HG03135 (cell line): ENCODE measurements around the gene MTMR2.

ENCODE experiments used
- ATAC-seq: cut with Tn5 transposase; IDR thresholded peaks from one replicate; pipeline ENCODE4 v1.9.1; 2021; ENCODE audit warnings: mild to moderate bottlenecking, moderate library complexity; ENCODE audit not compliant: unreplicated experiment

Gene MTMR2

DNA sequence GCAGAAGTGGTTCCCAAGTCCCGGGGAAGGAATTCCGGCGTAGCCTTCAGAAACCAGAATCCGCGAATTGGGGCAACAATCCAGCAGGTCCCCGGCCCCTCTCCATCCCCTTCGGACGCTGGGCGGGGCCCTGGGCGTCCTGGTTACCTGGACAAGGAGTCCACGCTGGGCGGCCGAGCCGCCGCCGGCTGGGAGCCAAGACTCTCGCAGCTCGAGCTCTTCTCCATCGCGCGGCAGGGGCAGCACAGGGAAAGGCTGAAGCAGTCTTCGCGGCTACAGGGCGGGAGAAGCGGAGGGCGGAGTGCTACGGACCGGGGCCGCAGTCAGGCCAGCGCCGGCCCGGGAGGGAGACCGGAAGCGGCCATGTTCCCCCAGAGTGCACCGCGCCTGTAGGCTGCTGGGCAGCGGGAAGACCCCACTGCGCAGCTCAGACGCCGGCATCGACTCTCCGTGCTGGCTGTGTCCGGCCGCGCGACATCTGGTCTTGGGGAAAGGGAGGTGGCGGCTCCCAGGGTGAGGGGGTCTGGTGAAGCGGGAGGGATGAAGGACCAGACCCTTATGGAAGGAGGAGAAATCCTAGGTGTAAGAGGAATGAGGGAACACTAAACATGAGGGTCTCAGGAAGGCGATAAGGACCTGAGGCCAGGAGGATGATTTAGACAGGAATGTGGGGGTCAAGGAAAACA lies at the start of gene MTMR2:
TSS of gene MTMR2 (minus strand) at position 380 of the 686 bp plus-strand sequence. CDS start at position 227, 153 bp downstream.
- ATAC-seq, result peak; percentile 98

DNA sequence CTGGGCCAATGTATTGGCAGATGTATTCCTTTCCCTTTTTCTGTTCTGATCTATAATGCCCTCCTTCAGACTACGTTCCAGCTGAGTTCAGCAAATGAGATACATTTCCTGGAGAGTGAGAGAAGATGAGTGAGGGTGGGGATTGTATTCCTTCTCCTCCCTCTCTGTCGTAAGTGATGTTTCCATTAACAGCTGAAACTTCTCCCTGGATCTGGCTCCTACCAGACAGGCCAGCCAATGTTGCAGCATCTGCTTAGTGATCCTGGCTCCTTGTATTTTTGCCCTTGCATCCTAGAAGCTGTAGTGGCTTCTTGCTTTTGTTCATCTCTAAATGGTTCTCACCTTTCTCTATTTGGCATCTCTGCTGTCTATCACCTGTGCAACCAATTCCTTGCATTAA lies 48.2 kb upstream of the MTMR2 start:
- no peak for ATAC-seq

DNA sequence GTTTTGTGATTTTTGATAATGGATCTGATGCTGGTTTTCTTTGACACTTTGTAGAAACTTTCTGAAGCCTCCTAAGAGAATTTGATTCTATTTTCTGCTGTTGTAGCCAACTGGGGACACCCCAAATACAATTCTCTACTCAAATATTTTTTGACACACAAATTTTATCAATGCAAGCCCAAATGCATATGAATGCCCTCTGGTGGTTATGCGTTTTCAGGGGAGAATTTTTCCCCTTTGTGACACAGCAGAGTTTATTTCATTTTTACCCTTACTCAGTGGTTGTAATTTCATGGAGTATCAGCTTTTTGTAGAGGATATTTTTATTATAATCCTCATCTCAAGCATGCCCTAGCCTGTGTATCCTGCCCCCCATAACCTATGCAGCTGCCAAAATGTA lies 44.7 kb upstream of the MTMR2 start:
- ATAC-seq, result no peak

DNA sequence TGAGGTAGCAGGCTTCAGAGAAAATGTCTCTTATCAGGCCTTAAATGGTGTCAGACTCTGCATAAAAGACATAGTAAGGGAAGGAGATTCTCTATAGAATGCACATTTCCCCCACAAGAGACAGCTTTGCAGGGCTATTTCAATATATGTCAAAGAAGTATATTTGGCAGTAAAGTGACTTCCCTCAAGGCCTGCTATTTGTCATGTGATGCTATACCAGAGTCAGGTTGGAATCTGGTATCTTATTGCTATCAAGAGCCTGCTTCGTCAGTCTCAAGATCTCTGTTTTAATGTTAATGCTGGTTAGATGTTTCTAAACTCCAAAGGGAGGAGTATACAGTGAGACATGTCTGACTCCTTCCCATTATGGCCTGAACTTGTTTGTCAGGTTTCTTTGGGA lies 40.4 kb upstream of the MTMR2 start:
- ATAC-seq, result no peak

DNA sequence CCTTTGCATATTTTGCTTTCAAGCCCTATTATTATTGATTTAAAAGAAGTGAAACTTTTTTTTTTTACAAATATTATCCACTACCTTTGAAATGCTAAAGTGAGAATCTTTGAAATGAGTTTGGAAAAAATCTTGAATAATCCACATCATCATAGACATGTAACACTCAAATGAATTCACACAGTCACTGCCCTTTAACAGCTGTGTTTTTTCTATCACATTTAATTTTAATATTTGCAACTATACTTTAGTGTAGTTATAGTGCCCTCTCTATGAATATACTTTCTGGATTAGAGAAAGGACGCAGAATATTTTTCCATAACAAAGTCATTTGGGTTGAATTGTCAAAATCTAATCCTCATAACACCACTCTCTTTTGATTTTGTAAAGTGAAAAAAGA lies 37.9 kb upstream of the MTMR2 start:
- ATAC-seq, result no peak

DNA sequence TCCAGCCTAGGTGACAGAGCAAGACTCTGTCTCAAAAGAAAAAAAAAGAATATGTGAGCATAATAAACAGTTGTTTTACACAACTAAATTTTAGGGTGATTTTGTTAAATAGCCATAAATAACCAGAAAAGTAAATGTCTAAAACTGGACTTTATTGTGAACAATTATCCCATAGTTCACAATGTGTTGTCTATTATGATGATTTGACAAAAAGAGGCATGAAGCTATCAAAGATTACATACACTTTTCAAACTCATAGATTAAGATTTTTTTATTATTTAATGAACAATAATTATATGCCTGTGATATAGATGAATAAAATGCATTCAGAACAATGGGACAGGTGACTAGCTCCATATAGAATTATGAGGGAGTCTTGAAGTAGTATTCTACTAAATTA lies 27.0 kb upstream of the MTMR2 start:
- ATAC-seq, result no peak

DNA sequence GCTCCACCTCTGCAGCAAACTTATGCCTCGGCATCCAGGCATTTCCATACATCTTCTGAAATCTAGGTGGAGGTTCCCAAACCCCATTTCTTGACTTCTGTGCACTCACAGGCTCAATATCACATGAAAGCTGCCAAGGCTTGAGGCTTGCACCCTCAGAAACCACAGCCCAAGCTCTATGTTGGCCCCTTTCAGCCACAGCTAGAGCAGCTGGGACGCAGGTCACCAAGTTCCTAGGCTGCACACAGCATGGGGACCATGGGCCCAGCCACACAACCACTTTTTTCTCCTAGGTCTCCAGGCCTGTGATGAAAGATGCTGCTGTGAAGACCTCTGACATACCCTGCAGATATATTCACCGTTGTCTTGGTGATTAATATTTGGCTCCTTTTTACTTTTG lies 24.7 kb upstream of the MTMR2 start:
- no peak for ATAC-seq

DNA sequence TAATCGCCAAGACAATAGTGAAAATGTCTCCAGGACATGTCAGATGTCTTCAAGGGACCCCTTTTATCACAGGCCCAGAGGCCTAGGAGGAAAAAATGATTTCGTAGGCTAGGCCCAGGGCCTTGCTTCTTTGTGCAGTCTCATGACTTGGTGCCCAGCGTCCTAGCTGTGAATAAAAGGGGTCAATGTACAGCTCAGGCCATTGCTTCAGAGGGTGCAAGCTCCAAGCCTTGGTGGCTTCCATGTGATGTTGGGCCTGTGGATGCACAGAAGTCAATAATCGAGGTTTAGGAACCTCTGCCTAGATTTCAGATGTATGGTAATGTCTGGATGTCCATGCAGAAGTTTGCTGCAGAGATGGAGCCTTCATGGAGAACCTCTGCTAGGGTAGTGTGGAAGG lies 20.7 kb upstream of the MTMR2 start:
- no peak for ATAC-seq

DNA sequence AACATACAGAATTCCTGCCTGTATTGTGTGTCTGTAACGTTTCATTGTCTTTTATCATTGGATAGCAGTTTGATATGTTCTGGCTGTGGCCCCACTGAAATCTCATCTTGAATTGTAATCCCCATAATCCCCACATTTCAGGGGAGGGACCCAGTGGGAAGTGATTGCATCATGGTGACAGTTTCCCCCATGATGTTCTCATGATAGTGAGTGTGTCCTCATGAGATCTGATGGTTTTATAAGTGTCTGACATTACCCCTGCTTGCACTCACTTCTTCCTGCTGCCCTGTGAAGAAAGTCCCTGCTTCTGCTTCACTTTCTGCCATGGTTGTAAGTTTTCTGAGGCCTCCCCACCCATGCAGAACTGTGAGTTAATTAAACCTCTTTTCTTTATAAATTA lies 19.6 kb upstream of the MTMR2 start:
- no peak for ATAC-seq

DNA sequence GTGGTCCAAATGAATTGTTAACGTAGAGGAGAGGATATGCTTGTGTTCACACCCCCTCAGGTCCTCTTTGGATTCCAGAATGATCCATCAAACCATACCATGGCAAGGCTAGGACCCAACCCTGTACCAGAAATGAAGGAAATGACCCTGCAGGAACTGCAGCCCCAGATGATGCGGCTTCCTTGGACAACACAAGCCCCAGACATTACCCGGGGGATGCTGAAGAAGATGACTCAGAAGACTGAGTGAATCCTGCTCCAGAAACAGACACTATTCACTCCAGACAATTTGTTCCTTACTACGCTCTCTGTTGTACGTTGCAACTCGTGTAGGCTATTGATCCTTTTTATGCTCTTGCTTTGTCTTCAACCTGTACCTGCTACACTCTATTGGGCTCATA lies 15.2 kb upstream of the MTMR2 start:
- no peak for ATAC-seq

DNA sequence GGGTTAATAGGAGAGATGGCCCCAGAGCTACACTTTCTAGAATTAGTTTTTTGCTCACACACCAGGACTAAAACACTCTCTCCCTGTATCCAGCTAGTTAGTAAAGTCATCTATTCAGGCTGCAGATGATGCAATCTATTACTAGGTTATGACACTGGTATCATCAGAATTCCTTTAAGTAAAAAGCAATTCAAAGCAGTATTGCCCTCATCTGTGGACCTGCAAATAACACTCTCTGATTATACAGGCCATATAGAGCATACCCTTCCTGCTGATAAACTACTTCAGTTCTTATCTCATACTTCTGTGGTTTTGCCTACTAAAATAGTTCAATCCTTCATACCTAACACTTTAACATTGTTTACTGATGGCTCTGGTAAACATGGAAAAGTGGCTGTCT lies 13.5 kb upstream of the MTMR2 start:
- ATAC-seq, result no peak

DNA sequence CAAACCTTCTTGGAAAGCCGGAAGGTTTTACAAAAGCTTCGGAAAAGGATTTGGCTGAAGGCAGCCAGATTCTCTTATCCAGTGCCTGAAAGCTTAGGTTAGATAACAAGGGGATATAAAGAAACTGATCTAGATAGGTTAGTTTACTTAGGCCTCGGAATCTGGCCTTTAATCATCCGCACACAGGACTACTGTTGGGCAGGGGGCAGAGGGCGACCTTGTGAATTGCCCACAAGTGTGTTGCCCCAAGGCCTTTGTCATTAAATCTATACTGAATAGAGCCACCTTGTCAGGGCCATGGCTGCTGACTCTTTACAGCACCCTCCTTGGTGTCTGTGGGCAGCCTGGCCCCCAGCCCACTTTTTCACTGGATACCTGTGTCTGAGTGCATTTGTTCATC lies 9.7 kb upstream of the MTMR2 start:
- ATAC-seq, result no peak

DNA sequence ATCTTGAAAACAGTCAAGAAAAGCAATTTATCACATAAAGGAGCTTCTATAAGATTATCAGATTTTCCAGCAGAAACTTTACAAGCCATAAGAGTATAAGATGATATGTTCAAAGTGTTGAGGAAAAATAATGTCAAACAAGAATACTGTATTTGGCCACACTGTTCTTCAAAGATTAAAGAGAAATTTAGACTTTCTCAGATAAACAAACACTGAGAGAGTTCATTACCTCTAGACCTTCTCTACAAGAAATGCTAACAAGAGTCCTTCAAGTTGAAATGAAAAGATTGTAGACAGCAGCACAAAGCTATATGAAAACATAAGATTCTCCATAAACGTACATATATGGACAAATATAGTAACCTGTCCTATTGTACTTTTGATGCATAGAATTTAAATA lies 8.0 kb upstream of the MTMR2 start:
- ATAC-seq, result no peak

DNA sequence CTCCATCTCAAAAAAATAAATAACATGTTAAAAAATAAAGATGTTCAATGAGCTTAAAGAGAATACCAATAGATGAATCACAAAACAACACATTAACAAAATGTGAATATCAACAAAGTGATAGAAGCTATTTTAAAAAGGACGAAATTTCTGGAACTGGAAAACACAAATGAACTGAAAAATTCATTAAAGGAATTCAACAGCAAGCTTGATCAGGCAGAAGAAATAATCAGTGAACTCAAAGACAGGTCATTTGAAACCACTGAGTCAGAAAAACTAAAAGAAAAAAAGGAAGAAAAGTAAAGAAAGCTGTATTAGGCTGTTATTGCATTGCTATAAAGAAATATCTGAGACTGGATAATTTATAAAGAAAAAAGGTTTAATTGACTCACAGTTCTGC lies 7.0 kb upstream of the MTMR2 start:
- ATAC-seq, result no peak

DNA sequence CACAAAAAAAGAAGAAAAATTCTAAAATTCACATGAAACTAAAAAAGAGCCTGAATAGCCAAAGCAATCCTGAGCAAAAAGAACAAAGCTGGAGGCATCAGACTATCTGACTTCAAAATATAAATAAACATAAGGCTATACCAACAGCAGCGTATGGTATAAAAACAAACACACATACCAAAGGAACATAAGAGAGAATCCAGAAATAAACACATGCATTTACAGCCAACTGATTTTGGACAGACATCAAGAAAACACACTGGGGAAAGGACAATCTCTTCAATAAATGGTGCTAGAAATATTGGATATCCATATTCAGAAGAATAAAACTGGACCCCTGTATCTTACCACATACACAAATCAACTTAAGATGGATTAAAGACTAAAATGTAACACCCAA lies 2.8 kb upstream of the MTMR2 start:
- no peak for ATAC-seq

DNA sequence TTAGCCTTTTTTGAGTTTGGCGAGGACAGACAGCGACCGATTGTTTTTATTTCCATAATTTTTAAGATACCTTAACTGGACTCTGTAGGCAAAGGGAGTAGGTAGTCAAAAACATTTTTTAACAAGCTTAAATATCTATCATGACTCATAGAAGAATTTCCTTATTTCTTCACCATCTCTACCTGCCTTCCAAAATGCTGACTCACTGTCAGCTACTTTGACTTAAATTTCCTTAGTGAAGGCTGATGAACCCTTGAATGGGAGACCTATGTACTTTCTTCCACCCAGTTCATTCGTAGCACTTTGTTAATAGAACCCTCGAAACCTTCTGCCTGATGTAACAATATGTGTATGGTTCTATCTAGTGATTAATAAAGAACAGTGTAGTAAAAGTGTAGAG lies 1.1 kb upstream of the MTMR2 start:
- ATAC-seq, result no peak

DNA sequence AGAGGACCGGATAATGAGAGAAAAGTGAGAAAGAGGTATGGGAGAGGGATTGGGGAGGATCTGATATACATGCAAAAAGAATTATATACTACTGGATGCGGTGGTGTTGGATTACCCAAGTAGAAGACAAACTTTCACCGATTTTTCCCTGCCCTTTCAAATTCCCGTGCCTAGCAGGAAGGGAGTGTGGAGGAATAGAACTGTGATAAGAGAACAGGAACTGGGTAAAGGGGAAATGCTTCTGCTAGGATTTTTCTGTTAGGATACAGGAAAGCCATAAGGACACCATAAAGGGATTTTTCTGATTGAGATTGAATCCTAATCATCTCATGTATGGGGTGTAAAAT lies 480 bp upstream of the MTMR2 start:
- ATAC-seq, result peak; percentile 3

DNA sequence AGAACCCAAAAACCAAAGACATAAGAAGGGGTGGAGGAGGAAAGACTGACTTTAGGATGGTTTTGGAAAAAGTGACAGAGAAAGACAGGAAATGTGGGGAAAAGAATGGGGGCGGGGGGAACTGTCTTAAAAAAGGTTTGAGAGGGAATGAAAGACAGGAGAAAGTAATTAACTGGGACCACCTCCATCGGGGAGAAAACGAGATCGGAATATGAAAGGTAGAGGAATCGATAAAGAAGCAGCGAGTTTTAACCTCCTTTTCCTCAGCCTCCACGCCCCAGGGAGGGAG lies 524 bp downstream of the MTMR2 start:
- ATAC-seq, result no peak

DNA sequence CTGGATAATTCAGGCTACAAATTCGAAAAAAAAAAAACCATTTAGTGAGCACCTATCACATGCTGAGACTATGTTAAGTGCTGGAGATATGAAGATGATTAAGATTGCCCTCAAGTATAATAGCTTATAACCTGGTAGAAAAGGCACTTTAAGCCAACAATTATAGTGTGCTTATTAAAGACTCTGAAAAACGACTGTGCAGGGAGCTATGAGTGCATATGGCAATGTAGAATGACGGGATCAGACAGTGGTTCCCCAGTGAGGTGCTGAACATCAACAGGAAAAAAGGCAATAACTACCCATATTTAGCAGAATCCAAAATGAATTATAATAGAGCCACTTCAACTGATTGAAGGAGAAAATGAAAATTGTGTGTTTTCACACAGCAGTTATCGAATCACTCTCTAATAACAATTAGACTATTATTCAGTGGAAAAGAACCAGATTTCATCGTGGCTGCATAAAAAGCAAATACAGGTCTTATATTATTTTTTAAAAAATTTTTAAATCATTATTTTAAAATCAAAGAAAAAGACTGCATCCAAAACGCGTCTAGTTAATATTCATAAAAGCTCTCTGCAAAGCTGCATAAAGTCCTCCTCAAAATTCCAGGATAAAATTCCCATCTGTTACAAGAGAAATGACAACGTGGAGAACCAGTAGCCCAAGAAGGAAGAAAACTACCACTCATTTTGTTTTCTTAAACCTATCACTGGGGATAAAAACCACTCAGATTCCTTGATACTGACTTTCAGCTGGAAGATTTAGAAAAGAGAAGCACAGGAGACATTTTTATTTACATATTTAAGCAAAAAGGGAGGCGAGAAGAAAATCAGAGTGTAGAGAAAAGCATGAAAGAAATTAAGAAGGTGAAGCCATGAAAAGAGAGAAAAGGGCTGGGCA lies 1.1 kb downstream of the MTMR2 start:
- no peak for ATAC-seq

DNA sequence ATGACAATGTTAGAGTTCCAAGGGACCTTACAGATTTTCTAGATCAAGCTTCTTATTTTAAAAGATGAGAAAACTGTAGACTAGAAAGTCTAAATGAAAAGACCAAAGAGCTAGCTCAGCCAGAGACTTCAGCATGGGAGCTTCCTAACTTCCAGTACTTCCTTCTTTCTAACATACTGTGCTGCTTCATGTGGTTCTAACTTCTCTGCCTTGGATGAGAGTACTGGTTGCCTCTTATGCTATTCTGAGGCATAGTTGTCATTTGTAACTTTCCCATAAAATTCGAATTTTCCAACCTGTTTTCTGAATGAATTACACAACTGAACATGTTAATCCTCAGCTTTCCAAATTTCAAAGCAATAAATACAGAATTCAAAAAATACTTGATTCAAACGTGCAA lies 1.8 kb downstream of the MTMR2 start:
- ATAC-seq, result no peak

DNA sequence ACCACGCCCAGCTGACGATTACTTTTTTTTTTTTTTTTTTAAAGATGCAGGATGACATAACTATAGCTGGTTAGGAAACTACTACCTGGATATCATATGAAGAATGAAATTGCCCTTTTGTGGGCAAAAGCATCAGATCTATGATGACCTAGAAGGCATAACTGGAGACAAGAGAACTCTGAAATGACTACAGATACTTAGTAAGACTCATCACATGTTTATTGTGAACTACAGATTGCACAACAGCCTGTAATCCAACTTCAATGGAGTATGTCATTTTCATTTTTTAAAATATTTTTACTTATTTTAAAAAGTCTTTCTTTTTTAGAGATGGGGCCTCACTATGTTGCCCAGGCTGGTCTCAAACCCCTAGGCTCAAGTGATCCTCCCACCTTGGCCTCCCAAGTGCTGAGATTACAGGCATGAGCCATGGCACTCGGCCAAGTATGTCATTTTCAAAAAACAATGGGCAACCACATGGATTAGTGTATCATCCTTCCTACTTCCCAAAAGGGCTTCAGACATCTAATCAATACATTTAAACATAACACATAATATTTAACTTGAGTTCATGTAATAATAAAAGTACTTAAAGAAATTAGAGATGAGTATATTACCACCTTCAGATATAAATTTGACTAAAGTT lies 3.3 kb downstream of the MTMR2 start:
- ATAC-seq, result no peak

DNA sequence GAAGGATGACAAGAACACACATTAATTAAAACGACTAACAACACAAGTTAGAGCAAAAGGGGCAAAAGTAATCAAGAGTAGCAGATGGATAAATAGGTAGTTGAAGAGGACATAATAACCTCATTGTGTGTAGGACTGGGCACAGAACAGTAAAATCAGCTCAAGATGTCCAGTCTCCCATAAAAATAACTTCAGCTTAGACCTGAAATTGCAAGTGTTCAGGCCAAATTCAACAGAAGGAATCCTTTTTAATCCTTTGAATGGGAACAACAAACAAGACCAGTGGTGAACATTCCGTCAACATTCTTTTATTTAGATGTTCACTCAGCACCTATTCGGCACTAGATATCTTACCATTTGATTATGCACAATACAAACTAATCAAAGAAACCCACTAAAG lies 4.4 kb downstream of the MTMR2 start:
- no peak for ATAC-seq
